Measurements from ENCODE around the gene MAS1L. TPM values are rescaled to one million over a fixed set of nuclear protein-coding genes. Genes with fewer than 3 reads are reported as not detected.

Gene MAS1L
- total RNA-seq, 1 experiment from 2014 or later = not detected

- peaks cover 5% of the 10 kb centered on the region for H3K9me3 ChIP-seq (ENCODE audit: control insufficient read depth, low read depth, low read length)
- no peaks in the 10 kb centered on the region for H3K79me1 ChIP-seq (ENCODE audit: insufficient read depth, low read depth, low read length, poor library complexity, severe bottlenecking)
- H2AFZ ChIP-seq (ENCODE audit: low read length) = no peak overlapping the region
- H3K4me1 Mint-ChIP-seq = peaks cover 10% of the 10 kb centered on the region in 2 experiments
- H3K79me2 ChIP-seq (ENCODE audit: insufficient read depth, low read length) = no peaks in the 10 kb centered on the region
- no peak overlapping the region for H3T11ph ChIP-seq (ENCODE audit: low read length)
- no peak overlapping the region for H3K4ac ChIP-seq (ENCODE audit: low read depth, low read length)
- no peak overlapping the region for H2BK12ac ChIP-seq (ENCODE audit: insufficient read length, low read depth, low read length)
- no peak overlapping the region for H4K5ac ChIP-seq (ENCODE audit: insufficient read length, low read depth, low read length)
- no peak overlapping the region for H2BK120ac ChIP-seq (ENCODE audit: low read depth, low read length, poor library complexity, severe bottlenecking)
- H3K18ac ChIP-seq (ENCODE audit: insufficient read length, low read depth, low read length) = no peak overlapping the region
- no peaks in the 10 kb centered on the region for H4K20me1 ChIP-seq (ENCODE audit: control insufficient read depth, insufficient read depth, insufficient read length)
- H3K23ac ChIP-seq (ENCODE audit: insufficient read length, low read depth, low read length) = no peak overlapping the region
- no peak overlapping the region for H2BK5ac ChIP-seq (ENCODE audit: insufficient read length, low read length)
- H2BK15ac ChIP-seq (ENCODE audit: low read depth, low read length) = no peak overlapping the region
- no peak overlapping the region for H2BK20ac ChIP-seq (ENCODE audit: low read depth, low read length, poor library complexity, severe bottlenecking)
- no peak overlapping the region for H3K14ac ChIP-seq (ENCODE audit: insufficient read depth, low read length)
- H3K9ac ChIP-seq (ENCODE audit: extremely low read depth, insufficient read length, low read length) = no peak overlapping the region
- no peak overlapping the region for H3K27ac Mint-ChIP-seq
- H3K27me3 ChIP-seq (ENCODE audit: insufficient read depth, low read length) = no peaks in the 10 kb centered on the region
- no CpG with 5 or more reads among the region's 4 CpGs for WGBS (ENCODE audit: extremely low coverage, insufficient read length, low lambda C conversion rate)
- H3K56ac ChIP-seq (ENCODE audit: insufficient read length, low read depth, low read length) = no peak overlapping the region
- H3K27me3 Mint-ChIP-seq (ENCODE audit: low read depth) = no peaks in the 10 kb centered on the region
- no peak overlapping the region for H4K8ac ChIP-seq (replicated peaks; ENCODE audit: insufficient read length, low read depth, low read length)
- no peak overlapping the region for H3K27ac ChIP-seq (ENCODE audit: insufficient read length, low read depth, low read length)
- H3K4me2 ChIP-seq (ENCODE audit: insufficient read depth, insufficient read length, low read length) = no peak overlapping the region
- H2AK5ac ChIP-seq (ENCODE audit: insufficient read length, low read length) = no peak overlapping the region
- H3K9me3 Mint-ChIP-seq = peaks cover 24 to 28% of the 10 kb centered on the region in 2 experiments
- no peak overlapping the region for H3K4me3 Mint-ChIP-seq
- H4K91ac ChIP-seq (ENCODE audit: insufficient read length, low read depth, low read length) = no peak overlapping the region
- H3K23me2 ChIP-seq (ENCODE audit: insufficient read length, low read depth, low read length, poor library complexity, severe bottlenecking) = no peaks in the 10 kb centered on the region
- peak; percentile 8 for DNase-seq
- peaks cover 4% of the 10 kb centered on the region; the same call in 1 of the 2 replicates for H3K4me1 ChIP-seq (ENCODE audit: insufficient read depth, low read length)
- peaks cover 15 to 29% (median 17%) of the 10 kb centered on the region in 3 experiments for H3K36me3 Mint-ChIP-seq (ENCODE audit: insufficient read depth in 1 of 3, low read depth in 3 of 3)
- TF ChIP-seq CTCF (conservative IDR thresholded peaks at IDR 0.05) = no peak
These were observed 32.5 kb upstream of the MAS1L start for GRCh38 chr6:29520232-29520631.
